NCI-H1105 (cell line): Measurements from ENCODE around the gene TRPC5OS.

Experiments
- DNase-seq: peaks from one replicate; lab custom pipeline; 2025; lab: John Stamatoyannopoulos, UW

TRPC5OS gene

GRCh38 chrX:111896148-111896547 is 20.2 kb downstream of the TRPC5OS start:
- no peak for DNase-seq

GRCh38 chrX:111914398-111915090 is 38.6 kb downstream of the TRPC5OS start:
- no peak for DNase-seq

- no peak for DNase-seq
Measured at GRCh38 chrX:111917591-111917990, 41.6 kb downstream of the TRPC5OS start.

- DNase-seq: no peak
Measured at GRCh38 chrX:111928456-111928855, 52.5 kb downstream of the TRPC5OS start.
